NCI-H82 (cell line): ENCODE results near the gene KRTAP20-2.

Experiments used
- DNase-seq: peaks from one replicate; lab custom pipeline; 2025; lab: John Stamatoyannopoulos, UW

KRTAP20-2 gene

GRCh38 chr21:30634906-30635305, at the start of gene KRTAP20-2:
KRTAP20-2 (plus strand) TSS chr21:30635206; CDS start chr21:30635264, 58 bp downstream.
- DNase-seq, result no peak

GRCh38 chr21:30590297-30590696, 44.7 kb upstream of the KRTAP20-2 start, which contains the start of gene KRTAP22-2:
KRTAP22-2 (minus strand) TSS chr21:30590397.
- DNase-seq, result no peak

- no peak for DNase-seq
These were observed 42.9 kb upstream of the KRTAP20-2 start, which contains the start of gene KRTAP6-3 for GRCh38 chr21:30592140-30592539. KRTAP6-3 (plus strand) TSS chr21:30592440; CDS start chr21:30592446, 6 bp downstream.

GRCh38 chr21:30598802-30599201, 36.2 kb upstream of the KRTAP20-2 start, which contains the start of gene KRTAP6-2:
KRTAP6-2 (minus strand) TSS chr21:30598902; CDS start chr21:30598874, 28 bp downstream.
- no peak for DNase-seq

GRCh38 chr21:30600787-30601186, 34.2 kb upstream of the KRTAP20-2 start, which contains the start of gene KRTAP22-1:
KRTAP22-1 (plus strand) TSS chr21:30601087.
- no peak for DNase-seq

- no peak for DNase-seq
These were observed 29.0 kb upstream of the KRTAP20-2 start for GRCh38 chr21:30605968-30606367.

GRCh38 chr21:30612132-30612531, 22.9 kb upstream of the KRTAP20-2 start:
- no peak for DNase-seq

GRCh38 chr21:30613836-30614235, 21.2 kb upstream of the KRTAP20-2 start, which contains the start of gene KRTAP6-1:
KRTAP6-1 (minus strand) TSS chr21:30613930; CDS start chr21:30613904, 26 bp downstream.
- no peak for DNase-seq

GRCh38 chr21:30615199-30615598, 19.8 kb upstream of the KRTAP20-2 start:
- DNase-seq, result no peak

GRCh38 chr21:30616125-30616524, 18.9 kb upstream of the KRTAP20-2 start, which contains the start of gene KRTAP20-1:
KRTAP20-1 (plus strand) TSS chr21:30616425; CDS start chr21:30616455, 30 bp downstream.
- DNase-seq, result no peak

- DNase-seq, result no peak
These were observed 14.9 kb upstream of the KRTAP20-2 start for GRCh38 chr21:30620080-30620479.

GRCh38 chr21:30620522-30620921, 14.5 kb upstream of the KRTAP20-2 start, which contains the start of gene KRTAP20-4:
KRTAP20-4 (plus strand) TSS chr21:30620627.
- no peak for DNase-seq

GRCh38 chr21:30623362-30623761, 11.6 kb upstream of the KRTAP20-2 start:
- no peak for DNase-seq

GRCh38 chr21:30625449-30626165, 9.4 kb upstream of the KRTAP20-2 start:
- DNase-seq, result no peak

GRCh38 chr21:30628109-30628508, 6.9 kb upstream of the KRTAP20-2 start:
- DNase-seq, result no peak

GRCh38 chr21:30629200-30629599, 5.8 kb upstream of the KRTAP20-2 start:
- no peak for DNase-seq

- no peak for DNase-seq
These were observed 3.7 kb downstream of the KRTAP20-2 start for GRCh38 chr21:30638686-30639085.

GRCh38 chr21:30642564-30642963, 7.6 kb downstream of the KRTAP20-2 start, which contains the start of gene KRTAP20-3:
KRTAP20-3 (plus strand) TSS chr21:30642864.
- no peak for DNase-seq

- DNase-seq, result no peak
These were observed 12.0 kb downstream of the KRTAP20-2 start for GRCh38 chr21:30646904-30647414.

GRCh38 chr21:30652891-30653290, 17.9 kb downstream of the KRTAP20-2 start:
- DNase-seq, result no peak

GRCh38 chr21:30668776-30669175, 33.8 kb downstream of the KRTAP20-2 start:
- DNase-seq, result no peak

- no peak for DNase-seq
These were observed 38.1 kb downstream of the KRTAP20-2 start for GRCh38 chr21:30672985-30673650.
